ENCODE data around the gene ERFE.

The ERFE gene

GRCh38 chr2:238128534-238129001, 30.2 kb upstream of the ERFE start:
- ChIA-PET CTCF (no interaction called here), POLR2A (no interaction called here)
- DNase-seq (ENCODE audit: extremely low spot score), result no peak
- TF ChIP-seq L3MBTL2 (conservative IDR thresholded peaks at IDR 0.05), result no peak
- TF ChIP-seq BHLHE40 (IDR thresholded peaks at IDR 0.05; ENCODE audit: borderline replicate concordance), result no peak
- no peak for TF ChIP-seq SUZ12 (IDR thresholded peaks at IDR 0.05)
- TF ChIP-seq TARDBP (IDR thresholded peaks at IDR 0.05), result no peak
- no peak for TF ChIP-seq FOXK2 (IDR thresholded peaks at IDR 0.05)
- TF ChIP-seq ELF4 (IDR thresholded peaks at IDR 0.05), result no peak
- TF ChIP-seq FOXA1 (IDR thresholded peaks at IDR 0.05), result no peak
- TF ChIP-seq FOXM1 (IDR thresholded peaks at IDR 0.05; ENCODE audit: borderline replicate concordance), result no peak
- TF ChIP-seq CTBP1 (IDR thresholded peaks at IDR 0.05; ENCODE audit: borderline replicate concordance), result no peak
- TF ChIP-seq LEF1 (IDR thresholded peaks at IDR 0.05; ENCODE audit: borderline replicate concordance), result no peak
- TF ChIP-seq ZNF384 (IDR thresholded peaks at IDR 0.05), result no peak
- TF ChIP-seq HDGF (IDR thresholded peaks at IDR 0.05; ENCODE audit: borderline replicate concordance), result no peak
- no peak for TF ChIP-seq NFRKB (IDR thresholded peaks at IDR 0.05)

GRCh38 chr2:238129166-238130010, 29.4 kb upstream of the ERFE start:
- POLR2A ChIA-PET, result no interaction called here
- CTCF ChIA-PET, result no interaction called here
- no peak for DNase-seq (ENCODE audit: extremely low spot score)
- TF ChIP-seq NFRKB (IDR thresholded peaks at IDR 0.05) (no peak), LEF1 (IDR thresholded peaks at IDR 0.05; ENCODE audit: borderline replicate concordance) (no peak), CTBP1 (IDR thresholded peaks at IDR 0.05; ENCODE audit: borderline replicate concordance) (no peak), BHLHE40 (IDR thresholded peaks at IDR 0.05; ENCODE audit: borderline replicate concordance) (no peak)

DNA sequence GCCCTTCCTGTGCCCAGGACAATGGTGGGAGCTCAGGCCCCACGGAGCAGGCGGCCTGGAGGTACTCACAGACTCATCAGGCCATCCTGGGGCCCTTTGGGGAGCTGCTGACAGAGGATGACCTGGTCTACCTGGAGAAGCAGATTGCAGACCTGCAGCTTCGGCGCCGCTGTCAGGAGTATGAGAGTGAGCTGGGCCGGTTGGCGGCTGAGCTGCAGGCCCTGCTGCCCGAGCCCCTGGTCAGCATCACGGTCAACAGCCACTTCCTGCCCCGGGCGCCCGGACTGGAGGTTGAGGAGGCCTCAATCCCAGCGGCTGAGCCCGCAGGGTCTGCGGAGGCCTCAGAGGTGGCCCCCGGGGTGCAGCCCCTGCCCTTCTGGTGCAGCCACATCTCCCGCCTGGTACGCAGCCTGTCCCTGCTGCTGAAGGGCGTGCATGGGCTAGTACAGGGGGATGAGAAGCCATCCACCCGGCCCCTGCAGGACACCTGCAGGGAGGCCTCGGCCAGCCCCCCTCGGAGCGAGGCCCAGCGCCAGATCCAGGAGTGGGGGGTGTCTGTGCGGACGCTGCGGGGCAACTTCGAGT, 28.6 kb upstream of the ERFE start:
- CTCF ChIA-PET, result no interaction called here
- TF ChIP-seq TARDBP (IDR thresholded peaks at IDR 0.05), result no peak
- TF ChIP-seq FOXK2 (IDR thresholded peaks at IDR 0.05), result no peak
- no peak for TF ChIP-seq ZNF384 (IDR thresholded peaks at IDR 0.05)
- TF ChIP-seq LEF1 (IDR thresholded peaks at IDR 0.05; ENCODE audit: borderline replicate concordance), result no peak
- no peak for TF ChIP-seq BHLHE40 (IDR thresholded peaks at IDR 0.05; ENCODE audit: borderline replicate concordance)
- TF ChIP-seq, protein P1, sequence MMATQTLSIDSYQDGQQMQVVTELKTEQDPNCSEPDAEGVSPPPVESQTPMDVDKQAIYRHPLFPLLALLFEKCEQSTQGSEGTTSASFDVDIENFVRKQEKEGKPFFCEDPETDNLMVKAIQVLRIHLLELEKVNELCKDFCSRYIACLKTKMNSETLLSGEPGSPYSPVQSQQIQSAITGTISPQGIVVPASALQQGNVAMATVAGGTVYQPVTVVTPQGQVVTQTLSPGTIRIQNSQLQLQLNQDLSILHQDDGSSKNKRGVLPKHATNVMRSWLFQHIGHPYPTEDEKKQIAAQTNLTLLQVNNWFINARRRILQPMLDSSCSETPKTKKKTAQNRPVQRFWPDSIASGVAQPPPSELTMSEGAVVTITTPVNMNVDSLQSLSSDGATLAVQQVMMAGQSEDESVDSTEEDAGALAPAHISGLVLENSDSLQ (IDR thresholded peaks at IDR 0.05), result no peak
- no peak for TF ChIP-seq HDGF (IDR thresholded peaks at IDR 0.05; ENCODE audit: borderline replicate concordance)
- TF ChIP-seq SUZ12 (IDR thresholded peaks at IDR 0.05), result no peak
- TF ChIP-seq SP1 (IDR thresholded peaks at IDR 0.05), result no peak
- no peak for TF ChIP-seq L3MBTL2 (conservative IDR thresholded peaks at IDR 0.05)
- no peak for TF ChIP-seq FOXM1 (IDR thresholded peaks at IDR 0.05; ENCODE audit: borderline replicate concordance)
- no peak for TF ChIP-seq CTBP1 (IDR thresholded peaks at IDR 0.05; ENCODE audit: borderline replicate concordance)
- TF ChIP-seq NFRKB (IDR thresholded peaks at IDR 0.05), result no peak
- TF ChIP-seq FOXA1 (IDR thresholded peaks at IDR 0.05), result no peak
- TF ChIP-seq ELF4 (IDR thresholded peaks at IDR 0.05), result no peak
- TF ChIP-seq ARNT (IDR thresholded peaks at IDR 0.05), result no peak
- POLR2A ChIA-PET, result no interaction called here
- DNase-seq (ENCODE audit: extremely low spot score), result no peak

DNA sequence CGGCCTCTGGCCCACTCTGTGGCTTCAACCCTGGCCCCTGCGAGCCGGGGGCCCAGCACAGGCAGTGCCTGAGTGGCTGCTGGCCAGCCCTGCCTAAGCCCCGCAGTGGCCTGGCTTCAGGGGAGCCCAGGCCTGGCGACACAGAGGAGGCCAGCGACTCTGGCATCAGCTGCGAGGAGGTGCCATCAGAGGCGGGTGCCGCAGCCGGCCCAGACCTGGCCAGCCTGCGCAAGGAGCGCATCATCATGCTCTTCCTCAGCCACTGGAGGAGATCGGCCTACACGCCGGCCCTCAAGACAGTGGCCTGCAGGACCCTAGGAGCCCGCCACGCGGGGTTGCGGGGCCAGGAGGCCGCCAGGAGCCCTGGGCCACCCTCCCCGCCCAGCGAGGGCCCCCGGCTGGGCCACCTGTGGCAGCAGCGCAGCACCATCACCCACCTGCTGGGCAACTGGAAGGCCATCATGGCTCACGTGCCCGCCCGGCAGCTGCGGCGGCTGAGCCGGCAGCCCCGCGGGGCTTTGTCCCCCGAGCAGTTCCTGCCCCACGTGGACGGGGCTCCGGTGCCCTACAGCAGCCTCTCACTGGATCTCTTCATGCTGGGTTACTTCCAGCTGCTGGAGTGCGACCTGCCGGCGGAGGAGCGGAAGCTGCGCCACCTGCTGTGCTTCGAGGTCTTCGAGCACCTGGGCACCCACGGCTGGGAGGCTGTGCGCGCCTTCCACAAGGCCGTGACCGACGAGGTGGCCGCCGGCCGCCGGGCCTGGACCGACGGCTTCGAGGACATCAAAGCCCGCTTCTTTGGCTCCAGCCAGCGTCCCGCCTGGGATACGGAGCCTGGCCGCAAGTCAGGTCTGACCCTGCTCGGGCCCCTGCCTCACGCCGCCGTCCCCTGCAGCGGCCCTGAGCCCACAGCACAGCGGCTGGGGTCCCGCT, 27.8 kb upstream of the ERFE start:
- ChIA-PET POLR2A (no interaction called here), CTCF (no interaction called here)
- TF ChIP-seq HDGF (IDR thresholded peaks at IDR 0.05; ENCODE audit: borderline replicate concordance), result no peak
- TF ChIP-seq L3MBTL2 (conservative IDR thresholded peaks at IDR 0.05), result no peak
- TF ChIP-seq SP1 (IDR thresholded peaks at IDR 0.05), result no peak
- no peak for TF ChIP-seq CTBP1 (IDR thresholded peaks at IDR 0.05; ENCODE audit: borderline replicate concordance)
- no peak for TF ChIP-seq NFRKB (IDR thresholded peaks at IDR 0.05)
- TF ChIP-seq ARNT (IDR thresholded peaks at IDR 0.05), result no peak
- no peak for TF ChIP-seq FOXM1 (IDR thresholded peaks at IDR 0.05; ENCODE audit: borderline replicate concordance)
- DNase-seq (ENCODE audit: extremely low spot score), result no peak

- TF ChIP-seq FOXA1 (IDR thresholded peaks at IDR 0.05), result no peak
- no peak for TF ChIP-seq LEF1 (IDR thresholded peaks at IDR 0.05; ENCODE audit: borderline replicate concordance)
- no peak for TF ChIP-seq HDGF (IDR thresholded peaks at IDR 0.05; ENCODE audit: borderline replicate concordance)
- TF ChIP-seq L3MBTL2 (conservative IDR thresholded peaks at IDR 0.05), result no peak
- TF ChIP-seq NFRKB (IDR thresholded peaks at IDR 0.05), result no peak
- no peak for DNase-seq (ENCODE audit: extremely low spot score)
- ChIA-PET CTCF (no interaction called here), POLR2A (no interaction called here)
Observed at GRCh38 chr2:238131761-238132462, 26.9 kb upstream of the ERFE start.

All from HEK293T (cell line).